Vagina (tissue), 2 donors: ENCODE measurements around the gene PHF21B. TPM values are rescaled to one million over a fixed set of nuclear protein-coding genes. Genes with fewer than 3 reads are reported as not detected.

Source experiments
- DNase-seq, 2 donors: peaks; one replicate each; pipeline ENCODE4 v3.0.0-alpha.2; 2017; ENCODE audit errors: extremely low spot score in 2 of 2
- H3K27ac ChIP-seq: fragments of 200-600 bp; sonication (generic); one replicate; pipeline ENCODE4 v1.5.1; 2019
- H3K27me3 ChIP-seq: fragments of 200-600 bp; sonication (generic); one replicate; pipeline ENCODE4 v1.5.1; 2019
- H3K36me3 ChIP-seq, 2 donors: fragments of 200-600 bp; sonication (generic); one replicate each; pipeline ENCODE4 v1.5.1; 2017 to 2019
- H3K4me1 ChIP-seq: fragments of 200-600 bp; sonication (generic); one replicate; pipeline ENCODE4 v1.5.1; 2019
- H3K4me3 ChIP-seq, 2 donors: fragments of 200-600 bp; sonication (generic); 1 replicate in 1 of 2; 2 replicates in 1 of 2; pipeline ENCODE4 v1.5.1; 2016 to 2019
- H3K9me3 ChIP-seq: fragments of 200-600 bp; sonication (generic); one replicate; pipeline ENCODE4 v1.5.1; 2019
- CTCF ChIP-seq, 3 experiments: fragments of 450-650 bp in 2 of 3; fragments of 200-600 bp in 1 of 3; sonication (generic) in 1 of 3; IDR thresholded peaks; one replicate each; pipeline ENCODE4 v1.5.1; 2017 to 2019; ENCODE audit warnings: antibody characterized with exemption in 3 of 3, mild to moderate bottlenecking in 2 of 3, moderate library complexity in 2 of 3
- POLR2A ChIP-seq, 2 donors: fragments of 450-650 bp; IDR thresholded peaks; one replicate each; pipeline ENCODE4 v1.6.1; 2017; ENCODE audit warnings: antibody characterized with exemption in 2 of 2, mild to moderate bottlenecking in 2 of 2, moderate library complexity in 2 of 2
- POLR2AphosphoS5 ChIP-seq, 2 donors: sonication (generic); formaldehyde crosslinking; IDR thresholded peaks; one replicate each; pipeline ENCODE4 v1.9.0; 2017; ENCODE audit warnings: antibody characterized with exemption in 2 of 2, mild to moderate bottlenecking in 2 of 2, low read depth in 1 of 2; ENCODE audit not compliant: insufficient read depth in 1 of 2
- intact Hi-C: fragments of 100-400 bp; cut with DNase I; formaldehyde crosslinking; loops from one replicate; pipeline ENCODE4 v1.15.1; 2023
- total RNA-seq: library from RNA; depleted of rRNA; stranded (reverse); fragments of >200 nt; gene quantifications from one replicate; pipeline ENCODE4 v1.2.3, GENCODE V29; 2016

PHF21B gene
- total RNA-seq, 1 donor from 2014 or later = 2.2 TPM

DNA sequence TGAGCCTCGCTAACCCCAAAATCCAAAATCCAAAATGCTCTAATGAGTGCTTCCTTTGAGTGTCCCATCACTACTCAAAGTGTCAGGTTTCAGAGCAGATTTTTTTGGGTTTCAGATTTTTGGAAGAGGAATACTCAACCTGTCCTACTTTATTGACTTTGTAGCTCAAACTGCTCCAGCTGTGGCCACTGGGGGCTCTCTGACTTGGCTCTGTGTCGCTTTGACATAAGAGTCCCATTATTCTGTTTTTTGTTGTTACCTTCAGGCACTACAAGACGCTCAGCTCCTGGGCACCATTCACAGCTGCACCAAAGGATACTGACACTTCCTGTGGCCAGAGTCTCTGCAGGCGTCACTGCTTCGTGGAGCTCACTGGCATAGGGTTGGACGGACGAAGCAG, 41.1 kb downstream of the PHF21B start:
- Histone ChIP-seq H3K27ac (no peak overlapping the region), H3K36me3 (no peaks in the 10 kb centered on the region), H3K27me3 (no peaks in the 10 kb centered on the region), H3K4me3 (no peak overlapping the region), H3K4me1 (no peaks in the 10 kb centered on the region), H3K9me3 (no peaks in the 10 kb centered on the region)
- intact Hi-C loops = no loop called here
- no peak for TF ChIP-seq CTCF (IDR thresholded peaks at IDR 0.05)
- TF ChIP-seq POLR2AphosphoS5 (IDR thresholded peaks at IDR 0.05; ENCODE audit: insufficient read depth in 1 of 2, low read depth in 1 of 2) = no peak
- TF ChIP-seq POLR2A (IDR thresholded peaks at IDR 0.05) = no peak
- DNase-seq = no peak

DNA sequence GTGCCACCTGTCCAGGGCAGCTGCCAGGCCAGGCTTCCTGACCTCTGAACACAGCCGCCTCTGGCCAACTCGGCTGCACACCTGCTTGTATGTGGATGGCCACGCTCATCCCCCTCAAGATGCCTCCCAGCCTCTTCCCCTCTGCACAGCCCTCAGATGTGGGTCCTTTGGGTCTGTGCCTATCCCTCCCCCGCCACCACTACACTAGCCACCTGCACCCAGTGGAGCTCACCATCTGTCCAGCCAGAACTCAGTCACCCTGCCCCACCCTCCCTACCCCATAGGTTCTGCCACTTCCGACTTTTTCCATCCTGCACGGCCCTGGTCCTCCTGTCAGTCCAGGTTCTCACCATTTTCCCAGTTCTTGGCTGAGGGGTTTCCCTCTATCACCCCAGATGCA, 44.6 kb downstream of the PHF21B start:
- no peak for DNase-seq
- Histone ChIP-seq H3K4me1 (no peaks in the 10 kb centered on the region), H3K36me3 (no peaks in the 10 kb centered on the region), H3K9me3 (no peaks in the 10 kb centered on the region), H3K27ac (no peak overlapping the region), H3K27me3 (no peaks in the 10 kb centered on the region), H3K4me3 (no peak overlapping the region)
- intact Hi-C loops = no loop called here
- TF ChIP-seq POLR2AphosphoS5 (IDR thresholded peaks at IDR 0.05; ENCODE audit: insufficient read depth in 1 of 2, low read depth in 1 of 2) (no peak), CTCF (IDR thresholded peaks at IDR 0.05) (no peak), POLR2A (IDR thresholded peaks at IDR 0.05) (no peak)

DNA sequence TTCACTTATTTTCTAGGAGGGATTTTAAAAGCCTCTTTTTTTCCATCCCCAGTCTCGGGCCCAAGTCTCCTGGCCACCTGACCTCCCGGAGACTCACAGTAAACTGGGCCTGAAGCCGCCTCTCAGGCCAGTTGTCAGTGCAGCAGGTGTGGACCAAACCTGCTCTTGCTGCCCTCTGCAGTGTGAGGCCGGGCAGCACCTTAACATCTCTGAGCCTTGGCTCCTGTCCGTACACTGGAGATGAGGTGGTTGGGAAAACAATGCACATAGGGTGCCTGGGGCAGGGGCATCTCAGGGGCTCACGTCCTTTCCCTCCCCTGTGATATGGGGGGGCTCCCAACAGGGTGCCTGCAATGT, 45.1 kb downstream of the PHF21B start:
- DNase-seq = no peak
- H3K4me1 ChIP-seq = no peaks in the 10 kb centered on the region
- H3K27ac ChIP-seq = no peak overlapping the region
- H3K9me3 ChIP-seq = no peaks in the 10 kb centered on the region
- no peaks in the 10 kb centered on the region for H3K36me3 ChIP-seq
- TF ChIP-seq POLR2AphosphoS5 (IDR thresholded peaks at IDR 0.05; ENCODE audit: insufficient read depth in 1 of 2, low read depth in 1 of 2) (no peak), CTCF (IDR thresholded peaks at IDR 0.05) (no peak), POLR2A (IDR thresholded peaks at IDR 0.05) (no peak)
- intact Hi-C loops = no loop called here
- no peaks in the 10 kb centered on the region for H3K27me3 ChIP-seq
- H3K4me3 ChIP-seq = no peak overlapping the region

- DNase-seq = no peak
These were observed 45.7 kb downstream of the PHF21B start for GRCh38 chr22:44963832-44964721.

More at GRCh38 chr22:44963832-44964721, 45.7 kb downstream of the PHF21B start:
- intact Hi-C loops = no loop called here
- no peak overlapping the region for H3K4me3 ChIP-seq
- H3K36me3 ChIP-seq = no peaks in the 10 kb centered on the region
- TF ChIP-seq POLR2AphosphoS5 (IDR thresholded peaks at IDR 0.05; ENCODE audit: insufficient read depth in 1 of 2, low read depth in 1 of 2) = no peak
- TF ChIP-seq CTCF (IDR thresholded peaks at IDR 0.05) = no peak
- TF ChIP-seq POLR2A (IDR thresholded peaks at IDR 0.05) = no peak
- no peaks in the 10 kb centered on the region for H3K4me1 ChIP-seq
- H3K9me3 ChIP-seq = no peaks in the 10 kb centered on the region
- H3K27ac ChIP-seq = no peak overlapping the region
- H3K27me3 ChIP-seq = no peaks in the 10 kb centered on the region
